Measurements from ENCODE around the gene TBXAS1.

- TF ChIP-seq CTCF (conservative IDR thresholded peaks at IDR 0.05; ENCODE audit: low read length), result no peak
- no peak for TF ChIP-seq EZH2phosphoT487 (IDR thresholded peaks at IDR 0.05; ENCODE audit: borderline replicate concordance)
Measured at GRCh38 chr7:139887992-139888481, 59.0 kb downstream of the TBXAS1 start.

Measured in Loucy (cell line).